GM23248 (cell line): ENCODE data around the gene ITGAD. TPM values are rescaled to one million over a fixed set of nuclear protein-coding genes. Genes with fewer than 3 reads are reported as not detected.

ENCODE experiments used
- DNase-seq: peaks from one replicate; pipeline ENCODE4 v3.0.0-alpha.2; 2015
- H2AFZ ChIP-seq: fragments of 200-600 bp; sonication (generic); 2 replicates; pipeline ENCODE4 v1.6.1; 2016; ENCODE audit warnings: antibody characterized with exemption
- H3F3A ChIP-seq: fragments of 200-600 bp; sonication (generic); 2 replicates; pipeline ENCODE4 v1.6.1; 2016; ENCODE audit warnings: mild to moderate bottlenecking, antibody characterized with exemption, mixed run types; ENCODE audit not compliant: insufficient read depth
- H3K27ac ChIP-seq: fragments of 200-600 bp; sonication (generic); 2 replicates; pipeline ENCODE4 v1.5.1; 2016; ENCODE audit warnings: mild to moderate bottlenecking
- H3K27me3 ChIP-seq: fragments of 200-600 bp; sonication (generic); replicated peaks from 2 replicates; pipeline ENCODE4 v1.6.1; 2016; ENCODE audit warnings: mild to moderate bottlenecking; ENCODE audit not compliant: insufficient read depth
- H3K36me3 ChIP-seq: fragments of 200-600 bp; sonication (generic); 2 replicates; pipeline ENCODE4 v1.6.1; 2016; ENCODE audit warnings: low read depth, mild to moderate bottlenecking
- H3K4me1 ChIP-seq: fragments of 200-600 bp; sonication (generic); 2 replicates; pipeline ENCODE4 v1.6.1; 2016; ENCODE audit warnings: mild to moderate bottlenecking; ENCODE audit not compliant: insufficient read depth
- H3K4me2 ChIP-seq: fragments of 200-600 bp; sonication (generic); one replicate; pipeline ENCODE4 v1.6.1; 2016; ENCODE audit warnings: mild to moderate bottlenecking; ENCODE audit not compliant: unreplicated experiment
- H3K4me3 ChIP-seq: fragments of 200-600 bp; sonication (generic); 2 replicates; pipeline ENCODE4 v1.5.1; 2016; ENCODE audit warnings: mild to moderate bottlenecking
- H3K79me2 ChIP-seq: fragments of 200-600 bp; sonication (generic); 2 replicates; pipeline ENCODE4 v1.6.1; 2016; ENCODE audit warnings: mild to moderate bottlenecking; ENCODE audit not compliant: insufficient read depth
- H3K9ac ChIP-seq: fragments of 200-600 bp; sonication (generic); 2 replicates; pipeline ENCODE4 v1.6.1; 2016; ENCODE audit warnings: mild to moderate bottlenecking
- H3K9me2 ChIP-seq: fragments of 200-600 bp; sonication (generic); 2 replicates; pipeline ENCODE4 v1.6.1; 2016; ENCODE audit warnings: mixed run types, mild to moderate bottlenecking, moderate library complexity; ENCODE audit not compliant: insufficient read depth
- H3K9me3 ChIP-seq: fragments of 200-600 bp; sonication (generic); one replicate; pipeline ENCODE4 v1.6.1; 2017; ENCODE audit warnings: low read depth
- H4K20me1 ChIP-seq: fragments of 200-600 bp; sonication (generic); 2 replicates; pipeline ENCODE4 v1.6.0; 2016; ENCODE audit not compliant: insufficient read depth
- EZH2 ChIP-seq: fragments of 200-600 bp; sonication (generic); IDR thresholded peaks from 2 replicates; pipeline ENCODE4 v1.6.1; 2018; ENCODE audit warnings: antibody characterized with exemption, mild to moderate bottlenecking; ENCODE audit not compliant: insufficient read depth, poor library complexity, severe bottlenecking
- EZH2phosphoT487 ChIP-seq: fragments of 200-600 bp; sonication (generic); IDR thresholded peaks from 2 replicates; pipeline ENCODE4 v1.6.1; 2018; ENCODE audit warnings: antibody characterized with exemption, moderate library complexity, mild to moderate bottlenecking, low read depth; ENCODE audit not compliant: insufficient read depth
- WGBS, 2 experiments: methylation state at CpG; one replicate each; pipeline ENCODE4 v1.1.6; 2015 to 2017; ENCODE audit warnings: low lambda C conversion rate in 2 of 2, low coverage in 1 of 2; ENCODE audit errors: missing lambda C conversion rate in 2 of 2; 5-methylcytosine and 5-hydroxymethylcytosine counted together
- in situ Hi-C: fragments of 300-500 bp; cut with MboI; formaldehyde crosslinking; loops from 2 replicates; pipeline ENCODE4 v1.15.0; 2020
- polyA plus RNA-seq: library from polyadenylated mRNA; unstranded; fragments of >200 nt; fragmentation: Nextera tagmentation; extraction: Ambion mirVana; gene quantifications from 2 replicates; pipeline ENCODE4 v1.2.1, GENCODE V29; 2016
- total RNA-seq: library from RNA; depleted of rRNA; stranded (reverse); fragments of >200 nt; shearing (Covaris generic); gene quantifications from 2 replicates; pipeline ENCODE4 v1.2.3, GENCODE V29; 2014

Gene ITGAD
- total and polyA plus RNA-seq, 2 experiments from 2014 or later: not detected

DNA sequence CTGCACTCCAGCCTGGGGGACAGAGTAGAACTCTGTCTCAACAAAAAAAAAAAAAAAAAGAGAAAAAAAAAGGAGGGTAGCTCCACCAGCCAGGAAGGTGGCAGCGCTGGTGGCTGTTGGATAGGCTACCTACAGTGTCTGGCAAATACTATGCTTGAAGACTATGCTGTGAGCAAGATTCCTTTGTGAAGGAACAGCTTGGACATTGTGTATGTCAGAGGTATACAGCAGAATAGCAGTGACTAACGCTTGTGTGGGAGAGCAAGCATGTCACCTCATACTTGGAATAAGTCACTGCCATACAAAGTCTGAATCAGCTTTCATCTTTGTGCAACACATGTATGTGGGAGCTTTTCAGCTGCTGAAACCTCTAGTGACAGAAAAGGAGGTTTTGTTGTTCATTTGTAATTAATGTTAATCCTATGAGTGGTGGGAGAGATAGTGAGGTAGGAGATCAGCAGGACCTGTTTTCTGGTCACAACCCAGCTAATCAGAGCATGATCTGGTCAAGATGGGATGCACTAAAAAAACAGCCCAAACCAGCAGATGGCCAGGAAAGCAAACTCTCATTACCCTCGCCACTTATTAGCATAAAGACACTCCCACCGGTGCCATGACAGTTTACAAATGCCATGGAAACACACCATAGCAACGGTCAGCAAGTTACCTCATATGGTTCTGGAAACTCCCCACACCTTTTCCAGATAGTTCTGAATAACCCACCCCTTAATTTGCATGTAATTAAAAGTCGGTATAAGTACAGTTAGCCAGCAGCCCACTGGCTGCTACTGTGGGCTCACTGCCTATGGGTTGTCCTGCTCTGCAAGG, 6.8 kb upstream of the ITGAD start:
- Histone ChIP-seq H2AFZ (no peak overlapping the region), H3K36me3 (no peaks in the 10 kb centered on the region), H3K9me3 (no peaks in the 10 kb centered on the region), H3K9ac (no peak overlapping the region), H3K4me1 (peaks cover 14% of the 10 kb centered on the region), H3K79me2 (no peaks in the 10 kb centered on the region), H4K20me1 (no peaks in the 10 kb centered on the region), H3K4me2 (peak overlapping the region; percentile 39), H3F3A (peaks cover 14% of the 10 kb centered on the region; the same call in 1 of the 2 replicates), H3K9me2 (no peaks in the 10 kb centered on the region), H3K27me3 (peaks cover 6% of the 10 kb centered on the region; the same call in 1 of the 2 replicates), H3K4me3 (no peak overlapping the region), H3K27ac (0 out of 2 replicates have a peak overlapping the region, but pooled peaks have one; percentile 20)
- DNase-seq: peak; percentile 94
- 35 to 38% methylated on average over 6 of the region's 6 CpGs for WGBS, 2 experiments
- in situ Hi-C loops: no loop called here
- TF ChIP-seq EZH2phosphoT487: no peak

DNA sequence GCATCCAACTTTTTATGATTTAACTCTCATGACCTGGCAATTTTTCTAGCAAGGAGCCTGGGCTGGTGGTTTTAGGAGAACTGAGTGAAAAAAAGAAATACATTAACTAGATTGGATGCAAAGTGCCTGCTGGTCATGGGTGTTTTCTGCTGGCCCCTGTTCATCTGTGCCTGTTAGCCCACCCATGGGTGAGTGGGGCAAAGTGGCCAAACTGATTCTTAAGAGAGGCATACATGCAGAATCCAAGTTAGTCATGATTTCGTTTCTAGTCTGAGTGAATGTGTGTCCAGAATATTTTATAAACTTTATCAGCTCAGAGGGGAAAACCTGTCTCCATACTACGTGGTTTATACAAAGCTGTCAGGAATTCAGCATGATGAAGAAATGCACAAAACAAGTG, 4.6 kb upstream of the ITGAD start:
- 35 to 42% methylated on average over 2 of the region's 2 CpGs for WGBS, 2 experiments
- no peak overlapping the region for H3K27ac ChIP-seq
- DNase-seq: no peak
- no peaks in the 10 kb centered on the region for H4K20me1 ChIP-seq
- peaks cover 14% of the 10 kb centered on the region for H3K4me1 ChIP-seq
- peaks cover 6% of the 10 kb centered on the region; the same call in 1 of the 2 replicates for H3K27me3 ChIP-seq
- in situ Hi-C loops: no loop called here
- H3K36me3 ChIP-seq: no peaks in the 10 kb centered on the region
- TF ChIP-seq EZH2phosphoT487: no peak
- no peak for TF ChIP-seq EZH2
- no peaks in the 10 kb centered on the region for H3K9me3 ChIP-seq
- no peak overlapping the region for H3K4me3 ChIP-seq
- no peak overlapping the region for H3K4me2 ChIP-seq
- H3K79me2 ChIP-seq: no peaks in the 10 kb centered on the region
- H3K9me2 ChIP-seq: no peaks in the 10 kb centered on the region
- no peak overlapping the region for H2AFZ ChIP-seq
- H3F3A ChIP-seq: peaks cover 14% of the 10 kb centered on the region; the same call in 1 of the 2 replicates
- H3K9ac ChIP-seq: no peak overlapping the region

- 38 to 44% methylated on average over 6 of the region's 6 CpGs for WGBS, 2 experiments
- TF ChIP-seq EZH2: no peak
- TF ChIP-seq EZH2phosphoT487: no peak
- in situ Hi-C loops: no loop called here
- H2AFZ ChIP-seq: no peak overlapping the region
- H3F3A ChIP-seq: peaks cover 11% of the 10 kb centered on the region; the same call in 1 of the 2 replicates
- peaks cover 14% of the 10 kb centered on the region for H3K4me1 ChIP-seq
- no peaks in the 10 kb centered on the region for H3K79me2 ChIP-seq
- DNase-seq: no peak
- no peak overlapping the region for H3K4me2 ChIP-seq
- H3K9ac ChIP-seq: no peak overlapping the region
- H4K20me1 ChIP-seq: no peaks in the 10 kb centered on the region
- H3K9me3 ChIP-seq: no peaks in the 10 kb centered on the region
- H3K27me3 ChIP-seq: peaks cover 6% of the 10 kb centered on the region; the same call in 1 of the 2 replicates
- no peaks in the 10 kb centered on the region for H3K9me2 ChIP-seq
- no peak overlapping the region for H3K4me3 ChIP-seq
- no peaks in the 10 kb centered on the region for H3K36me3 ChIP-seq
- H3K27ac ChIP-seq: no peak overlapping the region
Measured at GRCh38 chr16:31390504-31391041, 2.6 kb upstream of the ITGAD start.

- no peak for DNase-seq
- no peaks in the 10 kb centered on the region for H4K20me1 ChIP-seq
- no peaks in the 10 kb centered on the region for H3K9me2 ChIP-seq
- in situ Hi-C loops: no loop called here
- no peak for TF ChIP-seq EZH2
- TF ChIP-seq EZH2phosphoT487: no peak
- H3K9me3 ChIP-seq: no peaks in the 10 kb centered on the region
- WGBS, 2 experiments: 59 to 66% methylated on average over 6 of the region's 6 CpGs
- no peak overlapping the region for H3K4me3 ChIP-seq
- H3K9ac ChIP-seq: no peak overlapping the region
- H3K27me3 ChIP-seq: no peaks in the 10 kb centered on the region; the same call in 1 of the 2 replicates
- no peaks in the 10 kb centered on the region for H3K79me2 ChIP-seq
- no peaks in the 10 kb centered on the region for H3K36me3 ChIP-seq
- no peak overlapping the region for H3K27ac ChIP-seq
- no peak overlapping the region for H2AFZ ChIP-seq
- no peaks in the 10 kb centered on the region for H3F3A ChIP-seq
- H3K4me2 ChIP-seq: no peak overlapping the region
- no peaks in the 10 kb centered on the region for H3K4me1 ChIP-seq
Measured at GRCh38 chr16:31395647-31396046, 2.5 kb downstream of the ITGAD start.
